ENCODE data around the gene SUPT3H. TPM values are rescaled to one million over a fixed set of nuclear protein-coding genes. Genes with fewer than 3 reads are reported as not detected.
"Not testable (repeated sequence)": the region's sequence is repeated elsewhere in the genome, so short reads cannot be mapped to it uniquely, and the experiment has no call there.

SUPT3H gene
- polyA plus RNA-seq, 1 donor = 12.0 TPM

GRCh38 chr6:45072673-45073072, 305.1 kb downstream of the SUPT3H start:
- Histone ChIP-seq H3K4me3 (ENCODE audit: low read length) (no peak overlapping the region), H3K9me3 (ENCODE audit: control insufficient read depth, low read depth, low read length) (peaks cover 4% of the 10 kb centered on the region), H3K27me3 (ENCODE audit: control insufficient read depth, insufficient read depth, low read length) (no peaks in the 10 kb centered on the region), H3K27ac (ENCODE audit: low read length) (no peak overlapping the region), H3K36me3 (ENCODE audit: control insufficient read depth, insufficient read depth, low read length) (no peaks in the 10 kb centered on the region), H3K4me1 (ENCODE audit: control insufficient read depth, insufficient read depth, low read length) (peaks cover 7% of the 10 kb centered on the region)
- 85% methylated on average over 1 of the region's 3 CpGs for WGBS (ENCODE audit: insufficient coverage, low lambda C conversion rate)
- DNase-seq = no peak

GRCh38 chr6:45072016-45072415, 305.7 kb downstream of the SUPT3H start:
- Histone ChIP-seq H3K27me3 (ENCODE audit: control insufficient read depth, insufficient read depth, low read length) (no peaks in the 10 kb centered on the region), H3K36me3 (ENCODE audit: control insufficient read depth, insufficient read depth, low read length) (no peaks in the 10 kb centered on the region), H3K27ac (ENCODE audit: low read length) (no peak overlapping the region), H3K9me3 (ENCODE audit: control insufficient read depth, low read depth, low read length) (no peaks in the 10 kb centered on the region), H3K4me1 (ENCODE audit: control insufficient read depth, insufficient read depth, low read length) (peaks cover 7% of the 10 kb centered on the region), H3K4me3 (ENCODE audit: low read length) (no peak overlapping the region)
- no CpG with 5 or more reads among the region's 1 CpG for WGBS (ENCODE audit: insufficient coverage, low lambda C conversion rate)
- peak in 1 of 2 donors; percentile 17 for DNase-seq

GRCh38 chr6:45069091-45069490, 308.6 kb downstream of the SUPT3H start:
- H3K9me3 ChIP-seq (ENCODE audit: control insufficient read depth, low read depth, low read length) = no peaks in the 10 kb centered on the region
- WGBS (ENCODE audit: insufficient coverage, low lambda C conversion rate) = 41% methylated on average over 2 of the region's 3 CpGs
- H3K4me1 ChIP-seq (ENCODE audit: control insufficient read depth, insufficient read depth, low read length) = peaks cover 7% of the 10 kb centered on the region
- no peaks in the 10 kb centered on the region for H3K27me3 ChIP-seq (ENCODE audit: control insufficient read depth, insufficient read depth, low read length)
- DNase-seq = no peak
- no peak overlapping the region for H3K4me3 ChIP-seq (ENCODE audit: low read length)
- no peak overlapping the region for H3K27ac ChIP-seq (ENCODE audit: low read length)
- H3K36me3 ChIP-seq (ENCODE audit: control insufficient read depth, insufficient read depth, low read length) = no peaks in the 10 kb centered on the region

- not testable (repeated sequence) for H3K27ac ChIP-seq (ENCODE audit: low read length); H3K4me1 ChIP-seq (ENCODE audit: control insufficient read depth, insufficient read depth, low read length)
- no CpG with 5 or more reads among the region's 1 CpG for WGBS (ENCODE audit: insufficient coverage, low lambda C conversion rate)
These were observed 310.3 kb downstream of the SUPT3H start for GRCh38 chr6:45067446-45067845.

GRCh38 chr6:45062659-45063058, 315.1 kb downstream of the SUPT3H start:
- H3K36me3 ChIP-seq (ENCODE audit: control insufficient read depth, insufficient read depth, low read length); H3K27me3 ChIP-seq (ENCODE audit: control insufficient read depth, insufficient read depth, low read length); DNase-seq; H3K4me3 ChIP-seq (ENCODE audit: low read length); H3K9me3 ChIP-seq (ENCODE audit: control insufficient read depth, low read depth, low read length); H3K4me1 ChIP-seq (ENCODE audit: control insufficient read depth, insufficient read depth, low read length); H3K27ac ChIP-seq (ENCODE audit: low read length): not testable (repeated sequence)
- no CpG with 5 or more reads among the region's 15 CpGs for WGBS (ENCODE audit: insufficient coverage, low lambda C conversion rate)

More at GRCh38 chr6:45067446-45067845, 310.3 kb downstream of the SUPT3H start:
- not testable (repeated sequence) for H3K27me3 ChIP-seq (ENCODE audit: control insufficient read depth, insufficient read depth, low read length); H3K9me3 ChIP-seq (ENCODE audit: control insufficient read depth, low read depth, low read length); DNase-seq; H3K4me3 ChIP-seq (ENCODE audit: low read length); H3K36me3 ChIP-seq (ENCODE audit: control insufficient read depth, insufficient read depth, low read length)

- Histone ChIP-seq H3K4me1 (ENCODE audit: control insufficient read depth, insufficient read depth, low read length) (peaks cover 4% of the 10 kb centered on the region), H3K4me3 (ENCODE audit: low read length) (no peak overlapping the region), H3K36me3 (ENCODE audit: control insufficient read depth, insufficient read depth, low read length) (no peaks in the 10 kb centered on the region), H3K9me3 (ENCODE audit: control insufficient read depth, low read depth, low read length) (no peaks in the 10 kb centered on the region), H3K27ac (ENCODE audit: low read length) (no peak overlapping the region), H3K27me3 (ENCODE audit: control insufficient read depth, insufficient read depth, low read length) (no peaks in the 10 kb centered on the region)
- DNase-seq = no peak
- WGBS (ENCODE audit: insufficient coverage, low lambda C conversion rate) = 50% methylated on average over 1 of the region's 3 CpGs
These were observed 320.0 kb downstream of the SUPT3H start for GRCh38 chr6:45057711-45058110.

- Histone ChIP-seq H3K27me3 (ENCODE audit: control insufficient read depth, insufficient read depth, low read length) (no peaks in the 10 kb centered on the region), H3K27ac (ENCODE audit: low read length) (peak overlapping the region; percentile 40), H3K9me3 (ENCODE audit: control insufficient read depth, low read depth, low read length) (no peaks in the 10 kb centered on the region), H3K4me1 (ENCODE audit: control insufficient read depth, insufficient read depth, low read length) (peaks cover 4% of the 10 kb centered on the region), H3K4me3 (ENCODE audit: low read length) (no peak overlapping the region), H3K36me3 (ENCODE audit: control insufficient read depth, insufficient read depth, low read length) (no peaks in the 10 kb centered on the region)
- no CpG with 5 or more reads among the region's 1 CpG for WGBS (ENCODE audit: insufficient coverage, low lambda C conversion rate)
- DNase-seq = peak; percentile 62 to 83
These were observed 323.1 kb downstream of the SUPT3H start for GRCh38 chr6:45054610-45055009.

- H3K27me3 ChIP-seq (ENCODE audit: control insufficient read depth, insufficient read depth, low read length) = no peaks in the 10 kb centered on the region
- peaks cover 4% of the 10 kb centered on the region for H3K4me1 ChIP-seq (ENCODE audit: control insufficient read depth, insufficient read depth, low read length)
- no peak overlapping the region for H3K4me3 ChIP-seq (ENCODE audit: low read length)
- no peaks in the 10 kb centered on the region for H3K9me3 ChIP-seq (ENCODE audit: control insufficient read depth, low read depth, low read length)
- DNase-seq = no peak
- H3K36me3 ChIP-seq (ENCODE audit: control insufficient read depth, insufficient read depth, low read length) = no peaks in the 10 kb centered on the region
- H3K27ac ChIP-seq (ENCODE audit: low read length) = no peak overlapping the region
- no CpG with 5 or more reads among the region's 2 CpGs for WGBS (ENCODE audit: insufficient coverage, low lambda C conversion rate)
These were observed 325.4 kb downstream of the SUPT3H start for GRCh38 chr6:45052325-45052724.

- DNase-seq = no peak
These were observed 328.4 kb downstream of the SUPT3H start for GRCh38 chr6:45049188-45049843.

GRCh38 chr6:45047573-45047972, 330.2 kb downstream of the SUPT3H start:
- Histone ChIP-seq H3K36me3 (ENCODE audit: control insufficient read depth, insufficient read depth, low read length) (no peaks in the 10 kb centered on the region), H3K4me3 (ENCODE audit: low read length) (no peak overlapping the region)

More at GRCh38 chr6:45049188-45049843, 328.4 kb downstream of the SUPT3H start:
- H3K9me3 ChIP-seq (ENCODE audit: control insufficient read depth, low read depth, low read length) = no peaks in the 10 kb centered on the region
- no peak overlapping the region for H3K27ac ChIP-seq (ENCODE audit: low read length)
- H3K4me3 ChIP-seq (ENCODE audit: low read length) = no peak overlapping the region
- no peaks in the 10 kb centered on the region for H3K36me3 ChIP-seq (ENCODE audit: control insufficient read depth, insufficient read depth, low read length)
- peaks cover 3% of the 10 kb centered on the region for H3K4me1 ChIP-seq (ENCODE audit: control insufficient read depth, insufficient read depth, low read length)
- whole genome bisulfite sequencing (ENCODE audit: insufficient coverage, low lambda C conversion rate) = no CpG with 5 or more reads among the region's 5 CpGs
- no peaks in the 10 kb centered on the region for H3K27me3 ChIP-seq (ENCODE audit: control insufficient read depth, insufficient read depth, low read length)

GRCh38 chr6:45045253-45045601, 332.5 kb downstream of the SUPT3H start:
- Histone ChIP-seq H3K36me3 (ENCODE audit: control insufficient read depth, insufficient read depth, low read length) (no peaks in the 10 kb centered on the region), H3K27me3 (ENCODE audit: control insufficient read depth, insufficient read depth, low read length) (no peaks in the 10 kb centered on the region), H3K4me1 (ENCODE audit: control insufficient read depth, insufficient read depth, low read length) (no peaks in the 10 kb centered on the region), H3K9me3 (ENCODE audit: control insufficient read depth, low read depth, low read length) (no peaks in the 10 kb centered on the region), H3K27ac (ENCODE audit: low read length) (no peak overlapping the region), H3K4me3 (ENCODE audit: low read length) (no peak overlapping the region)
- no peak for DNase-seq
- no CpG with 5 or more reads among the region's 1 CpG for WGBS (ENCODE audit: insufficient coverage, low lambda C conversion rate)

More at GRCh38 chr6:45047573-45047972, 330.2 kb downstream of the SUPT3H start:
- H3K27me3 ChIP-seq (ENCODE audit: control insufficient read depth, insufficient read depth, low read length) = no peaks in the 10 kb centered on the region
- no peak for DNase-seq
- H3K27ac ChIP-seq (ENCODE audit: low read length) = no peak overlapping the region
- no peaks in the 10 kb centered on the region for H3K4me1 ChIP-seq (ENCODE audit: control insufficient read depth, insufficient read depth, low read length)
- H3K9me3 ChIP-seq (ENCODE audit: control insufficient read depth, low read depth, low read length) = no peaks in the 10 kb centered on the region
- 100% methylated on average over 1 of the region's 1 CpG for WGBS (ENCODE audit: insufficient coverage, low lambda C conversion rate)

All from large intestine (tissue), 3 donors.